GM19395 (cell line): ENCODE results near the gene QSOX2.

Source experiments
- ATAC-seq: cut with Tn5 transposase; IDR thresholded peaks from one replicate; pipeline ENCODE4 v1.9.1; 2021; ENCODE audit warnings: mild to moderate bottlenecking, moderate library complexity; ENCODE audit not compliant: unreplicated experiment

Gene QSOX2

GRCh38 chr9:136208675-136209074 is 36.9 kb downstream of the QSOX2 start:
- ATAC-seq, result no peak

- no peak for ATAC-seq
These were observed 38.0 kb downstream of the QSOX2 start for GRCh38 chr9:136207616-136208015.

- ATAC-seq, result no peak
These were observed 38.9 kb downstream of the QSOX2 start for GRCh38 chr9:136206602-136207275.

GRCh38 chr9:136205707-136205992 is 40.0 kb downstream of the QSOX2 start:
- no peak for ATAC-seq

- ATAC-seq, result no peak
These were observed 40.5 kb downstream of the QSOX2 start, which contains the start of gene LHX3 for GRCh38 chr9:136204838-136205706. TSS of gene LHX3 (minus strand) at chr9:136205128. CDS start at chr9:136205012, 116 bp downstream.

- no peak for ATAC-seq
These were observed 41.3 kb downstream of the QSOX2 start for GRCh38 chr9:136204145-136204805.

- no peak for ATAC-seq
These were observed 42.0 kb downstream of the QSOX2 start for GRCh38 chr9:136203408-136204144.

GRCh38 chr9:136202454-136203407 is 42.9 kb downstream of the QSOX2 start:
- no peak for ATAC-seq

- no peak for ATAC-seq
These were observed 43.8 kb downstream of the QSOX2 start for GRCh38 chr9:136201609-136202453.

GRCh38 chr9:136201174-136201573 is 44.4 kb downstream of the QSOX2 start:
- no peak for ATAC-seq

GRCh38 chr9:136200424-136200823 is 45.2 kb downstream of the QSOX2 start:
- ATAC-seq, result no peak

- no peak for ATAC-seq
These were observed 46.0 kb downstream of the QSOX2 start for GRCh38 chr9:136199391-136200288.

- ATAC-seq, result no peak
These were observed 47.0 kb downstream of the QSOX2 start for GRCh38 chr9:136198605-136199083.

GRCh38 chr9:136197930-136198604 is 47.5 kb downstream of the QSOX2 start:
- ATAC-seq, result no peak

- no peak for ATAC-seq
These were observed 48.3 kb downstream of the QSOX2 start for GRCh38 chr9:136197084-136197875.

- no peak for ATAC-seq
These were observed 49.1 kb downstream of the QSOX2 start for GRCh38 chr9:136196404-136197083.
